Measurements from ENCODE around the gene LSM3.
"Not testable (repeated sequence)": the region's sequence is repeated elsewhere in the genome, so short reads cannot be mapped to it uniquely, and the experiment has no call there.

DNA sequence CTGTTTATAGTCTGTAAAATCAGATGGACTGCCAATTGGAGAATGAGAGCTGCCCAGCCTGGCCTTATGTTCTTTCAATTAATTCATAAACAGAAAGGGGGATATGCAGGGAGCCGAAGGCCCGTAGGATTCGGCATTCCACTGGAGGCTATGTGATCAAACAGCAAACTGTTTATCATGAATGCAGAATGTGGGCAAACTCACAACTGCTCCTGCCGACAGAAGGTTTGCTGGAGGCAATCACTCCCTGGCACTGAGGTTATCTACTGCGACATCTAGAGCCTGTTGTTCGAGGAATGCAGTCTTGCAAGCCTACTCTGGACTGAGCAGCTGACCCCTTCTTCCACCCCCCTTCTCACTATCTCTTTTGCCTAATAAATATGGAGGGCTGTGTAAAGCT lies 51.1 kb downstream of the LSM3 start:
- TF ChIP-seq, protein P1, sequence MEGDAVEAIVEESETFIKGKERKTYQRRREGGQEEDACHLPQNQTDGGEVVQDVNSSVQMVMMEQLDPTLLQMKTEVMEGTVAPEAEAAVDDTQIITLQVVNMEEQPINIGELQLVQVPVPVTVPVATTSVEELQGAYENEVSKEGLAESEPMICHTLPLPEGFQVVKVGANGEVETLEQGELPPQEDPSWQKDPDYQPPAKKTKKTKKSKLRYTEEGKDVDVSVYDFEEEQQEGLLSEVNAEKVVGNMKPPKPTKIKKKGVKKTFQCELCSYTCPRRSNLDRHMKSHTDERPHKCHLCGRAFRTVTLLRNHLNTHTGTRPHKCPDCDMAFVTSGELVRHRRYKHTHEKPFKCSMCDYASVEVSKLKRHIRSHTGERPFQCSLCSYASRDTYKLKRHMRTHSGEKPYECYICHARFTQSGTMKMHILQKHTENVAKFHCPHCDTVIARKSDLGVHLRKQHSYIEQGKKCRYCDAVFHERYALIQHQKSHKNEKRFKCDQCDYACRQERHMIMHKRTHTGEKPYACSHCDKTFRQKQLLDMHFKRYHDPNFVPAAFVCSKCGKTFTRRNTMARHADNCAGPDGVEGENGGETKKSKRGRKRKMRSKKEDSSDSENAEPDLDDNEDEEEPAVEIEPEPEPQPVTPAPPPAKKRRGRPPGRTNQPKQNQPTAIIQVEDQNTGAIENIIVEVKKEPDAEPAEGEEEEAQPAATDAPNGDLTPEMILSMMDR (IDR thresholded peaks at IDR 0.05), result not testable (repeated sequence)
- not testable (repeated sequence) for TF ChIP-seq POLR2AphosphoS5 (IDR thresholded peaks at IDR 0.05; ENCODE audit: low read depth, low read length)
- TF ChIP-seq, protein P2, sequence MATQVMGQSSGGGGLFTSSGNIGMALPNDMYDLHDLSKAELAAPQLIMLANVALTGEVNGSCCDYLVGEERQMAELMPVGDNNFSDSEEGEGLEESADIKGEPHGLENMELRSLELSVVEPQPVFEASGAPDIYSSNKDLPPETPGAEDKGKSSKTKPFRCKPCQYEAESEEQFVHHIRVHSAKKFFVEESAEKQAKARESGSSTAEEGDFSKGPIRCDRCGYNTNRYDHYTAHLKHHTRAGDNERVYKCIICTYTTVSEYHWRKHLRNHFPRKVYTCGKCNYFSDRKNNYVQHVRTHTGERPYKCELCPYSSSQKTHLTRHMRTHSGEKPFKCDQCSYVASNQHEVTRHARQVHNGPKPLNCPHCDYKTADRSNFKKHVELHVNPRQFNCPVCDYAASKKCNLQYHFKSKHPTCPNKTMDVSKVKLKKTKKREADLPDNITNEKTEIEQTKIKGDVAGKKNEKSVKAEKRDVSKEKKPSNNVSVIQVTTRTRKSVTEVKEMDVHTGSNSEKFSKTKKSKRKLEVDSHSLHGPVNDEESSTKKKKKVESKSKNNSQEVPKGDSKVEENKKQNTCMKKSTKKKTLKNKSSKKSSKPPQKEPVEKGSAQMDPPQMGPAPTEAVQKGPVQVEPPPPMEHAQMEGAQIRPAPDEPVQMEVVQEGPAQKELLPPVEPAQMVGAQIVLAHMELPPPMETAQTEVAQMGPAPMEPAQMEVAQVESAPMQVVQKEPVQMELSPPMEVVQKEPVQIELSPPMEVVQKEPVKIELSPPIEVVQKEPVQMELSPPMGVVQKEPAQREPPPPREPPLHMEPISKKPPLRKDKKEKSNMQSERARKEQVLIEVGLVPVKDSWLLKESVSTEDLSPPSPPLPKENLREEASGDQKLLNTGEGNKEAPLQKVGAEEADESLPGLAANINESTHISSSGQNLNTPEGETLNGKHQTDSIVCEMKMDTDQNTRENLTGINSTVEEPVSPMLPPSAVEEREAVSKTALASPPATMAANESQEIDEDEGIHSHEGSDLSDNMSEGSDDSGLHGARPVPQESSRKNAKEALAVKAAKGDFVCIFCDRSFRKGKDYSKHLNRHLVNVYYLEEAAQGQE (IDR thresholded peaks at IDR 0.05; ENCODE audit: insufficient read depth in 1 of 2, low read depth in 2 of 2, low read length in 1 of 2), result not testable (repeated sequence)
